OCI-LY3 (cell line): ENCODE data around the gene SPNS3.

Experiments used
- EZH2phosphoT487 ChIP-seq: fragments of 200-600 bp; shearing (Covaris generic); IDR thresholded peaks from 2 replicates; pipeline ENCODE4 v1.6.1; 2018; ENCODE audit warnings: antibody characterized with exemption, mixed run types, low read depth
- TF ChIP-seq, protein P1 (sequence below): fragments of 200-600, 300-600 bp; sonication (generic); IDR thresholded peaks from 2 replicates; pipeline ENCODE4 v1.5.1; 2014; ENCODE audit warnings: antibody characterized with exemption, low read length, low read depth

DNA sequence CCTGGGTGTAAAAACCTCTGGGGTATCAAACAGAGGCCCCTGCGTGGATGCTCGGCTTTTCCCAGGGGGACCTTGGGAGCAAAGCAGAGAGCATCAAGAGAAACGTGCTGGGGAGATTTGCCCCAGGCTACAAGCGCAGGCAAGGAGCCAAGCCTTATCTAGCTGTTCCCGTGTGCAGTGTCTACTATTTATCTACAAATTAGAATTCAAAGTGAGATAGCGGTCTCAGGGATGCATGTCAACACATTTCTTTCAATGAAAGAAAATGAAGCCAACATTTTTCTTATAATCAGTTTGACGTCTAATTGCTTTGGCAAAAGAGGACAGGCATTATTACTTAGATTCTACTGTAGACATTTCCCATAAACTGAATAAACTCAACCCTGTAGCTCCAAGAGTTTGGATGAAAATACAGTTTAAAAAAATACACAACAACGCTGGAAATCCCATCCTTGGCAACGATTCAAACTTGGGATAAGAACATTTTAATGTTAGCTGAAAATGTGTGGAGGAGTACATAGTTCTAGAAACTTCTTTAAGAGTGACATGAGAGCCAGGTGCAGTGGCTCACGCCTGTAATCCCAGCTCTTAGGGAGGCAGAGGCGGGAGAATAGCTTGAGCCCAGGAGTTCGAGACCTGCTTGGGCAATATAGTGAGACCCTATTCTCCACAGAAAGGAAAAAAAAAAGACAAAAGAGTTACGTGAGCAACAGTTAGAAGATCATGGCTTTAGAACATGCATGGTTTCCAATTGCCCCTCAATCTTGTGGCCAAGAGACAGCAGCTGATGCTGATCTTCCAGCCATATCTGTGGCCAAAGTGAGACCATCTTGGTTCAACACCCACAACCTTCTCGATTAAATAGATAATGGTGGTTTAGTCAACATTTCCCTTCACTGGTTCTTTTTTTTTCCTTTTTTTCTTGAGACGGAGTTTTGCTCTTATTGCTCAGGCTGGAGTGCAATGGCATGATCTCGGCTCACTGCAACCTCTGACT is 7.2 kb downstream of the SPNS3 start:
- TF ChIP-seq, protein P1, sequence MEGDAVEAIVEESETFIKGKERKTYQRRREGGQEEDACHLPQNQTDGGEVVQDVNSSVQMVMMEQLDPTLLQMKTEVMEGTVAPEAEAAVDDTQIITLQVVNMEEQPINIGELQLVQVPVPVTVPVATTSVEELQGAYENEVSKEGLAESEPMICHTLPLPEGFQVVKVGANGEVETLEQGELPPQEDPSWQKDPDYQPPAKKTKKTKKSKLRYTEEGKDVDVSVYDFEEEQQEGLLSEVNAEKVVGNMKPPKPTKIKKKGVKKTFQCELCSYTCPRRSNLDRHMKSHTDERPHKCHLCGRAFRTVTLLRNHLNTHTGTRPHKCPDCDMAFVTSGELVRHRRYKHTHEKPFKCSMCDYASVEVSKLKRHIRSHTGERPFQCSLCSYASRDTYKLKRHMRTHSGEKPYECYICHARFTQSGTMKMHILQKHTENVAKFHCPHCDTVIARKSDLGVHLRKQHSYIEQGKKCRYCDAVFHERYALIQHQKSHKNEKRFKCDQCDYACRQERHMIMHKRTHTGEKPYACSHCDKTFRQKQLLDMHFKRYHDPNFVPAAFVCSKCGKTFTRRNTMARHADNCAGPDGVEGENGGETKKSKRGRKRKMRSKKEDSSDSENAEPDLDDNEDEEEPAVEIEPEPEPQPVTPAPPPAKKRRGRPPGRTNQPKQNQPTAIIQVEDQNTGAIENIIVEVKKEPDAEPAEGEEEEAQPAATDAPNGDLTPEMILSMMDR: no peak
- no peak for TF ChIP-seq EZH2phosphoT487
